ENCODE measurements around the gene CRX.
"Not testable (repeated sequence)": the region's sequence is repeated elsewhere in the genome, so short reads cannot be mapped to it uniquely, and the experiment has no call there.

Gene CRX

DNA sequence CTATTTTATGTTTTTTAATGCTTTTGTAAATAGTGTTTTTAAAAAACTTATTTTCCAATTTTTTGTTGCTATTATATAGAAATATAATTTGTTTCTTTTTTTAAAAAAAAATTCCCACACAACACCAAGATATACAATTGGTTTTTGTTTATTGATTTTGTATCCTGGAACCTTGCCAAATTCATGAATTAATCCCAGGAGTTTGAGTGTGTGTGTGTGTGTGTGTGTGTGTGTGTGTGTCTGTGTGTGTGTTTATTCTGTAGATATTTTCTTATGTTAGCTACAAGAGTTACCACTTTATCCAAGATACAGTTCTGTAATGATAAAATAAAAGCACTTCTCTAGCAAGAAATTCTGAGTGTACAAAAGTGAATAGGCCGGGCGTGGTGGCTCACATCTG, 25.0 kb upstream of the CRX start:
- no peak overlapping the region for H3K27ac Mint-ChIP-seq
- H3K36me3 Mint-ChIP-seq, result no peaks in the 10 kb centered on the region
- H3K4me1 Mint-ChIP-seq (ENCODE audit: low read depth), result no peaks in the 10 kb centered on the region
- peaks cover 4% of the 10 kb centered on the region for H3K27me3 Mint-ChIP-seq
- H3K9me3 Mint-ChIP-seq (ENCODE audit: low read depth), result no peaks in the 10 kb centered on the region
- no peak overlapping the region for H3K4me3 Mint-ChIP-seq

DNA sequence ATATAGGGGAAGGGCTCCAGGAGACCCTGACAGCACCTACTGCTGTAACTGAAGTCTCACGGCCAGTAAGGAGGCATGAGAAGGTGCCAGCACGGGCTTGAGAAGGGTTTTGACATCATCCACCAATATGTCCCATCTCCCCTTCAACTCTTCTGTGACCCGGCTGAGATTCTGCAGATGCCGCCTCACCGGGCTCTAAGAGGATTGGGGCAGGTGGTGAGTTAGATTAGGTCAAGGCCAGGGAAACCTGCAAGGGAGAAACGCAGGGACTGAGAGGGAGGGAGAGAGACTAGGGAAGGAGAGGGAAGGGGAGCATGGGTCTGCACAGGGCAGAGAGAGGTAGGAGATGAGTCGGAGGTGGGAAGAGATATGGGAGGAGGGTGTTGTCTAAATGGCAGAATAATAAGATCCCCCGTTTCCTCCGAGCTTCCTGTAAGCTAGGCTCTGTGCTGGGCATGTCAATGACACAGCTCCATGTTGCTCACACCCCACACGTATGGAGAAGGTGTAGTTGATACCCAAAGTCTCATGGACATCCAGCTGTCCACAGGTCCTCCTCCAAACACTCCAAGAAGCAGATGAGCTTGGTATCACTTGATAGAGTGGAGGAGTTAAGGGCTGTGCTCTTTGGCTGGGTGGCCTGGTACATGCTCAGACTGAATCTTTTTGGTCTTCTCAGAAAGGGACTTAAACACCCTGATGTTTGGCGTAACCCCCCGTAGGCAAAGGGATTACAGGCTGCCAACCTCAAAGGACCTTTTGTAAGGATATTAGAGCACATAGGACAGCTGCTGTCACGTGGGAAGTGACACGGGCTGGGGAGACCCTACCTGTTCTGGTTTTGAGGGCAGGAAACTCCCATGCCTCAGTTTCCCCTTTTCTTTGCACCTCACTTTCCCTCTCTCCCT, 23.5 kb upstream of the CRX start:
- H3K4me1 Mint-ChIP-seq (ENCODE audit: low read depth), result no peaks in the 10 kb centered on the region
- H3K27ac Mint-ChIP-seq, result no peak overlapping the region
- no peaks in the 10 kb centered on the region for H3K36me3 Mint-ChIP-seq
- no peaks in the 10 kb centered on the region for H3K9me3 Mint-ChIP-seq (ENCODE audit: low read depth)
- no peak overlapping the region for H3K4me3 Mint-ChIP-seq
- H3K27me3 Mint-ChIP-seq, result peaks cover 4% of the 10 kb centered on the region

DNA sequence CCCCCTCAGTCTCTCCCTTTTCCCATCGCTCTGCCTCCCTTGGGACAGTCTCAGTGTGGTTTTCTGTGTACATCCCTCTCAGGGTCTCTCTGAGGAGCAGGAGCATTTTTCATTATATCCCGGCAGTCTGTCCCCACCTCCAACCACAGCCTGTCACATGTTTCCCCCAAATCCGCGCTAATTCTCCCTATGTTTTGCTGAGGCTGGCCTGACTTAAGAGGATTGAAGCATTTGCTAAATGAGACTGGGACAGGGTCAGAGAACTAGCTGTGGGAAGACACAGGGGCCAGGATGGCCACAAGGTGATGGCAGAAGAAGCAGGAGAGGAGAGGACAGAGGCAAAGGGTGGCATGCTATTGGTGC, 22.9 kb upstream of the CRX start:
- Mint-ChIP-seq H3K4me3 (no peak overlapping the region), H3K27me3 (peaks cover 4% of the 10 kb centered on the region), H3K27ac (no peak overlapping the region), H3K9me3 (ENCODE audit: low read depth) (no peaks in the 10 kb centered on the region), H3K36me3 (no peaks in the 10 kb centered on the region), H3K4me1 (ENCODE audit: low read depth) (no peaks in the 10 kb centered on the region)

DNA sequence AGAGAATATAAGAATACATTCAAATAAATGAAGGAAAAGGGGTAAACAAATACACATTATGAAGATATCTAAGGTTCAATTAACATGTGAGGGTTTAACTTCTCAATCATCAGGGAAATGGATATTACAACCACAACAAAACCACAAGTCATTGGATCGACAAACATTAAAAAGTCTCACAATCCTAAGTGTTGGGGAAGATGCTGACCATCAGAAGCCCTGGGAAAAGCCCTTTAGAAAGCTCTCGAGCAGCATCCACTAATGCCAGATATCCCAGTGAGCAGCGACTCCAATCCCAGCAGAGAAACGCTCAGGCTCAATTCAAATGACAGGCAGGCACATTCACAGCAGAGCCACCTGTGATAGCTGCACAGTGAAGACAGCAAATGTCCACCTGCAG, 20.5 kb upstream of the CRX start:
- no peaks in the 10 kb centered on the region for H3K9me3 Mint-ChIP-seq (ENCODE audit: low read depth)
- H3K27ac Mint-ChIP-seq, result no peak overlapping the region
- no peaks in the 10 kb centered on the region for H3K36me3 Mint-ChIP-seq
- no peaks in the 10 kb centered on the region for H3K4me1 Mint-ChIP-seq (ENCODE audit: low read depth)
- H3K27me3 Mint-ChIP-seq, result peaks cover 4% of the 10 kb centered on the region
- H3K4me3 Mint-ChIP-seq, result no peak overlapping the region

DNA sequence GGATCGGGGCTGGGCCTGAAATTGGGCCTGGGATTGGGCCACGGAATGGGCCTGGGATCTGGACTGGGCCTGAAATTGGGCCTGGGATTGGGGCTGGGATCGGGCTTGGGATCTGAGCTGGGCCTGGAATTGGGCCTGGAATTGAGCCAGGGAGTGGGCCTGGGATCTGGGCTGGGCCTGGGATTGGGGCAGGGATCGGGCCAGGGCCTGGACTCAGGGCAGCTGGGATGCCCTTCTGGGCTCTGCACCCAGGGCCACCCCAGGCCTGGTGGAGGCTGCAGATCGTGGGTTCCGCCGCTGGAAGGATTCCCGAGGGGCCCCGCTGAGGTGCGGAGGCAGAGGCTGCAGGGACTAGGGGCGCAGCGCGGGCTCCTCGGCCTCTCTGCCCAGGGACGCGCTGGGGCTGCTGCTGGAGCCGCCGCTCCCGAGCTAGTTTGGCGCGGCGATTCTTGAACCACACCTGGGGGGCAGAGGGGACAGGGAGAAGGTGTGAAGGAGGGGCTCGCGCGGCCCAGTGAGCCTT, 19.2 kb upstream of the CRX start:
- Mint-ChIP-seq H3K4me1 (ENCODE audit: low read depth) (no peaks in the 10 kb centered on the region), H3K9me3 (ENCODE audit: low read depth) (no peaks in the 10 kb centered on the region), H3K4me3 (no peak overlapping the region), H3K27me3 (peaks cover 4% of the 10 kb centered on the region), H3K36me3 (no peaks in the 10 kb centered on the region), H3K27ac (no peak overlapping the region)

DNA sequence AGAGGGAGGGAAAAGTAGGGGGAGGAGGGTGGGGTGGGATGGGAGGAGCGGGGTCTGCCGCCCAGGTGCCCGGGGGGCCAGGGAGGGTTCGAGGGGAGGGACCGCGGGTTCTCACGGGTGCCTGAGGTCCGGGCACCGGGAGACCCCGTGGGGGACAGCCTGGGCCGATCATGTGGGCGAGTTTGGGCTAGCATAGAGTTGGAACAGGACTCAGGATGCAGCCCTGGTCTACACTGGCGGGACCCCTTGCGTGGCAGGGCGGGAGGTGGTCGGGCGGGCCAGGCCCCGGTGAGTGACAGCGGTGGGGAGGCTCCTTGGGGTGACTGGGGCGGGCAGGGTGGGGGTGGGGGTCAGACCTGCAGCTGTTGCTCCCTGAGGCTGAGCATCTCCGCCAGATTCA, 18.6 kb upstream of the CRX start:
- not testable (repeated sequence) for H3K9me3 Mint-ChIP-seq (ENCODE audit: low read depth); H3K36me3 Mint-ChIP-seq; H3K27me3 Mint-ChIP-seq; H3K4me1 Mint-ChIP-seq (ENCODE audit: low read depth); H3K27ac Mint-ChIP-seq; H3K4me3 Mint-ChIP-seq

DNA sequence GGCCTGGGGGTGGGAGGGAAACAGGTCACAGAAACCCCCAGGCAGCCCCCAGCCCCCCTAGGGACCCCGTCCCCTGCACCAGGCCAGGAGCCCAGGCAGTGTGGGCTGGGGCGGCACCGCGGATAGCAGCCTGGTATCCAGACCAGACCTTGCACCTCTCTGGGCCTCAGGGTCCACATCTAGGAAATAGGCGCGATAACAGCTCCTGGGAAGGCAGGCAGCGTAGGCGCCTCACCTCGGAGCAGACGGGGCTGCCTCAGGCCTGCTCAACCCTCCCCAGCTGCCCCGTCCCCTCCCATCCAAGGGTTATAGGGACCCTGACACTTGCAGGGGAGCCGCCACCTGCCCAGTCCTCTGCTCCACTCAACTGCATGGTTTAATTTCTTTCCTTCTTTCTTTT, 18.1 kb upstream of the CRX start:
- H3K36me3 Mint-ChIP-seq; H3K4me3 Mint-ChIP-seq; H3K27me3 Mint-ChIP-seq; H3K4me1 Mint-ChIP-seq (ENCODE audit: low read depth); H3K9me3 Mint-ChIP-seq (ENCODE audit: low read depth); H3K27ac Mint-ChIP-seq: not testable (repeated sequence)

DNA sequence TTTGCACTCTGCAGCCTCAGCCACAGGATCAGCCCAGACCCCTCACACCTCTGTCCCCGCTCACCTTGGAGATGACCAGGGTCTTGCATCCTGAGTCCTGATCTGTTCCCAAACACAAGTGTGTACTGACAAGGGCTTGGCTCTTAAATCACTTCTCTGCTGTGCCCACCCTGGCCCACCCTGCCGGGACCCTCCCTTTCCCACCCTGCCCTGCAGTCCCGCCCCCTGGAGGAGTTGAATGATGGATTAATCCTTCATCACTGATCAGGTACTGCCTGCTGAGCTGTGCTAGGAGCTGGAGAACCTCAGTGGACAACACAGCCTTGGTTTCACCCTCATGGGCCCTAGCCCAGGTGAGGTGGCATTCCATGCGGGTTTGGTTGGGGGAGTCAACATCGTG, 17.3 kb upstream of the CRX start, which contains the start of gene TPRX1:
TPRX1 (minus strand) TSS at position 101 of the 400 bp plus-strand sequence; CDS start at position 89, 12 bp downstream.
- not testable (repeated sequence) for H3K9me3 Mint-ChIP-seq (ENCODE audit: low read depth); H3K27me3 Mint-ChIP-seq; H3K27ac Mint-ChIP-seq; H3K4me3 Mint-ChIP-seq; H3K4me1 Mint-ChIP-seq (ENCODE audit: low read depth); H3K36me3 Mint-ChIP-seq

DNA sequence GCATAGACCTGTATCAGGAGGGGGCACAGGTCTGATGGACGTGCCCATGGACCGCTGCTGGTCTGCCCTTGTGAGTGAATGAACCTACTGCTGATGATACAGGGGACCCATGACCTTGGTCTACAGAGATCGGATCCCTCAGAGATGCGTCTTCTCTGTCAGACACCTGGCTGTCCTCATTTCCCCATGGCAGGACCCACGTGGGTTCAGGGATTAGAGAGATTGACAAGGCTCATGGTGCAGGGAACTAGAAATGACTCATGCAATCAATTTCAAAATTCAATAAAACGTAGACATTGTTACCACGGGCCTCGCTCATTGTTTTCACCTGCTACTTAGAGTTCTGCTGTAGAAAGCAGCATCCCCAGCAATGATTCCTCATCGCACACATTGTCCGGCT, 16.4 kb upstream of the CRX start:
- Mint-ChIP-seq H3K4me3 (no peak overlapping the region), H3K36me3 (no peaks in the 10 kb centered on the region), H3K9me3 (ENCODE audit: low read depth) (no peaks in the 10 kb centered on the region), H3K4me1 (ENCODE audit: low read depth) (no peaks in the 10 kb centered on the region), H3K27ac (no peak overlapping the region), H3K27me3 (no peaks in the 10 kb centered on the region)

DNA sequence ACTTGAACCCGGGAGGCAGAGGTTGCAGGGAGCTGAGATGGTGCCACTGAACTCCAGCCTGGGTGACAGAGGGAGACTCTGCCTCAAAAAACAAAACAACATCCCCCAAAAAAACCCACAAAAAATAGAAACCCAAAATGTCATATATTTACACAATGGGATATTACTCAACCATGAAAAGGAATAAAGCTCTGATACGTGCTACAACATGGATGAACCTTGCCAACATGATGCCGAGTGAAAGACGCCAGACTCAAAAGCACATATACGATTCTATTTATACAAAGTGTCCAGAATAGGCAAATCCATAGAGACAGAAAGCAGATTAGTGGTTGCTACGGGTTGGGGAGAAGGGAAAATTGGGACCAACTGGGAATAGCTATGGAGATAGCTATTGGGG, 15.3 kb upstream of the CRX start:
- Mint-ChIP-seq H3K27me3 (no peaks in the 10 kb centered on the region), H3K4me3 (no peak overlapping the region), H3K27ac (no peak overlapping the region), H3K4me1 (ENCODE audit: low read depth) (no peaks in the 10 kb centered on the region), H3K36me3 (no peaks in the 10 kb centered on the region), H3K9me3 (ENCODE audit: low read depth) (no peaks in the 10 kb centered on the region)

DNA sequence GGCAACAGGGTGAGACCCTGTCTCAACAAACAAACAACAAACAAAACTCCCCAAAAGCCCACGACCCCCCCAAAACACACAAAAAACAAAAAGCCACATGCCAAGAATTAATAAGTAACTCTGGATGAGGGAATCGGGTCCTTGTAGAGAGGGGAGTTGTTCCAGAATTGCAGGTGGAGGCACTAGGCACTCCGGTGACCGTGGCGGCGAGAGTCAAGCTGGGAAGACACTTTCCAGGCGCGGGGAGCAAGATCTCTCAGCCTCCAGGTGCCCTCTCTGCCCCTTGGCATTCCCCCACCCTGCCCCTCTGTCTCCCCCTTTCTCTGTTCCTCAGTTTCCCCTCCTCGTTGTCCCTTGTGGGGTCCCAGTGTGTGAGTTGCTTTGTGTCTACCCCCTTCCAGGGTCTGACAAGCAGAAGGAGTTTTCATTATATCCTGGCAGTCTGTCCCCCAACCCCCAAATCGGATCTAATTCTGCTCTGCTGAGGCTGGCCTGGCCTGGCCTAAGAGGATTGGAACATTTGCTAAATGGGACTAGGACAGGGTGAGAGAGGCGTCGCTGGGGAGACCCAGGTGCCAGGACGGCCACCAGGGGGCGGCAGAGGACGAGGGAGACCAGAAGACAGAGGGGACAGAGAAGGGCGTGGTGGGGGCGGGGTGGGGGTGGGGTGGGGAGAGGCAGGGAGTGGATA, 8.3 kb upstream of the CRX start:
- no peaks in the 10 kb centered on the region for H3K4me1 Mint-ChIP-seq (ENCODE audit: low read depth)
- no peak overlapping the region for H3K4me3 Mint-ChIP-seq

DNA sequence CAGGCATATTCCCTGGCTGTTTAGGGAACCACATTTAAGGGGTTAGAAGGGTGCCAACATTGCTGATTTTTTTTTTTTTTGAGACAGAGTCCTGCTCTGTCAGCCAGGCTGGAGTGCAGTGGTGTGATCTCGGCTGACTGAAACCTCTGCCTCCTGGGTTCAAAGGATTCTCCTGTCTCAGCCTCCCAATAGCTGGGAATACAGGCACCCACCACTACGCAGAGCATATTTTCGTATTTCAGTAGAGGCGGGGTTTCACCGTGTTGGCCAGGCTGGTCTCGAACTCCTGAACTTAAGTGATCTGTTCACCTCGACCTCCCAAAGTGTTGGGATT, 7.8 kb upstream of the CRX start:
- Mint-ChIP-seq H3K27ac (no peak overlapping the region), H3K4me3 (no peak overlapping the region), H3K36me3 (no peaks in the 10 kb centered on the region), H3K27me3 (peaks cover 2% of the 10 kb centered on the region), H3K9me3 (ENCODE audit: low read depth) (no peaks in the 10 kb centered on the region), H3K4me1 (ENCODE audit: low read depth) (no peaks in the 10 kb centered on the region)

More for the DNA sequence above, 8.3 kb upstream of the CRX start:
- H3K27ac Mint-ChIP-seq, result no peak overlapping the region
- no peaks in the 10 kb centered on the region for H3K36me3 Mint-ChIP-seq
- H3K27me3 Mint-ChIP-seq, result no peaks in the 10 kb centered on the region
- H3K9me3 Mint-ChIP-seq (ENCODE audit: low read depth), result no peaks in the 10 kb centered on the region

DNA sequence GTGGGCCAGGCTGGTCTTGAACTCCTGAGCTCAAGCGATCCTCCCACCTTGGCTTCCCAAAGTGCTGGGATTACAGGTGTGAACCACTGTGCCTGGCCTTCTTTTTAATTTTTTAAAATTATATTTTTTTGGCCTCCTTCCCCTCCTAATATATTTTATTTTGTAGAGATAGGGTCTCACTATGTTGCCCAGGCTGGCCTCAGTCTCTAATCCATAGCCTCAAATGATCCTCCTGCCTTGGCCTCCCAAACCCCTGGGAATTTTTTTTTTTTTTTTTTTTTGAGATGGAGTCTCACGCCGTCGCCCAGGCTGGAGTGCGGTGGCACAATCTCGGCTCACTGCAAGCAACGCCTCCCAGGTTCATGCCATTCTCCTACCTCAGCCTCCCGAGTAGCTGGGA, 5.5 kb upstream of the CRX start:
- peaks cover 17% of the 10 kb centered on the region for H3K27me3 Mint-ChIP-seq
- H3K4me1 Mint-ChIP-seq (ENCODE audit: low read depth); H3K27ac Mint-ChIP-seq; H3K9me3 Mint-ChIP-seq (ENCODE audit: low read depth); H3K4me3 Mint-ChIP-seq; H3K36me3 Mint-ChIP-seq: not testable (repeated sequence)

DNA sequence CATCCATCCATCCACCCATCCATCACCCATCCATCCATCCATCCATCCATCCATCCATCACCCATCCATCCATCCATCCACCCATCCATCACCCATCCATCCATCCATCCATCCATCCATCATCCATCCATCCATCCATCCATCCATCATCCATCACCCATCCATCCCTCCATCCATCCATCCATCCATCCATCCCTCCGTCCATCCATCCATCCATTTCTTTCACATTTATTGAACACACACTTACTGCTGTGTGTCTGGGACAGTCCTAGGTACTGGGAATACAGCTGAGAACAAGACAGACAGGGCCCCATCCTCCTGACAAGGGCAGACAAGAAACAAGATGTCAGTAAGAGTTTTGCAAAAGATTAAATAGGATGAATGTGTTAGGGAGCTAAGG, 3.5 kb upstream of the CRX start:
- H3K9me3 Mint-ChIP-seq (ENCODE audit: low read depth); H3K27ac Mint-ChIP-seq; H3K4me1 Mint-ChIP-seq (ENCODE audit: low read depth); H3K4me3 Mint-ChIP-seq; H3K36me3 Mint-ChIP-seq: not testable (repeated sequence)
- H3K27me3 Mint-ChIP-seq, result peaks cover 21% of the 10 kb centered on the region

DNA sequence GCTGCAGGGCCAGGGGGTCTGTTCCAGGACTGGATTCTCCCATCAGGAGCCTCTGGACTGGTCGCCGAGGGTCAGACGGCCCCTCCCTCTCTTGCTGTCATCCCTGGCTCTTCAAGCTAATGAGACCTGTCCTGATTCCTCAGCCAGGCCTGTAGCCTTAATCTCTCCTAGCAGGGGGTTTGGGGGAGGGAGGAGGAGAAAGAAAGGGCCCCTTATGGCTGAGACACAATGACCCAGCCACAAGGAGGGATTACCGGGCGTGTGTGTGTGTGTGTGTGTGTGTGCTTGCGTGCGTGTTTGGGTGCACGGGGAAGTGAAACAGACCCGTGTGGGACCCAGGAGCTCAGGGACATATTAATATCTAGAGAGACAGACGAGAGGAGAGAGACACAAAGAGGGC, 1.9 kb upstream of the CRX start:
- no peaks in the 10 kb centered on the region for H3K9me3 Mint-ChIP-seq (ENCODE audit: low read depth)
- H3K27ac Mint-ChIP-seq, result no peak overlapping the region
- no peak overlapping the region for H3K4me3 Mint-ChIP-seq
- peaks cover 21% of the 10 kb centered on the region for H3K27me3 Mint-ChIP-seq
- H3K4me1 Mint-ChIP-seq (ENCODE audit: low read depth), result peaks cover 5% of the 10 kb centered on the region
- no peaks in the 10 kb centered on the region for H3K36me3 Mint-ChIP-seq

DNA sequence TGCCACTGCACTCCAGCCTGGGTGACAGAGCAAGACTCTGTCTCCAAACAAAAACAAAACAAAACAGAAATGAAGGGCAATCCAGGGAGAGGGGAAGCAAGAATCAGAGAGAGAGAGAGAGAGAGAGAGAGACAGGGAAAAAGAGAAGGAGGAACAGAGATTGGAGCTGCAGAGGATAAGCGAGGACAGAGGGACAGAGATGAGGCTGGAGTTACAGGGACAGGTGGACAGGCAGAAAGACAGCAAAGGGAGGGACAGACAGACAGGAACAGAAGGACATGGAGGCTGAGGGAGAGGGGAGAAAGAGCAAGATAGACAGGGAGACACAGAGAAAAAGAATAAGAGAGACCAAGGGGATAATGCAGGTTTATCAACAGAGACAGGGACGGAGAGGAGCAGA, 1.3 kb upstream of the CRX start:
- Mint-ChIP-seq H3K36me3 (no peaks in the 10 kb centered on the region), H3K4me3 (no peak overlapping the region), H3K4me1 (ENCODE audit: low read depth) (peaks cover 5% of the 10 kb centered on the region), H3K9me3 (ENCODE audit: low read depth) (no peaks in the 10 kb centered on the region), H3K27me3 (peaks cover 21% of the 10 kb centered on the region), H3K27ac (no peak overlapping the region)
